Upper lobe of right lung (tissue), 1 donor: ENCODE results near the gene TMTC1. TPM values are rescaled to one million over a fixed set of nuclear protein-coding genes. Genes with fewer than 3 reads are reported as not detected.

ENCODE experiments used
- ATAC-seq: fragments of 200-7000 bp; cut with Tn5 transposase; one replicate; pipeline ENCODE4 v1.9.1; 2020; ENCODE audit warnings: mild to moderate bottlenecking, moderate library complexity
- DNase-seq: peaks from one replicate; pipeline ENCODE4 v3.0.0-alpha.2; 2020
- H3K27ac ChIP-seq: fragments of 200-600 bp; one replicate; pipeline ENCODE4 v1.8.0; 2022
- H3K27me3 ChIP-seq: fragments of 200-600 bp; one replicate; pipeline ENCODE4 v1.8.0; 2022; ENCODE audit warnings: mild to moderate bottlenecking
- H3K36me3 ChIP-seq: fragments of 200-600 bp; one replicate; pipeline ENCODE4 v1.8.0; 2022
- H3K4me1 ChIP-seq: fragments of 200-600 bp; one replicate; pipeline ENCODE4 v1.8.0; 2022
- H3K4me3 ChIP-seq: fragments of 200-600 bp; one replicate; pipeline ENCODE4 v1.8.0; 2022; ENCODE audit warnings: mild to moderate bottlenecking
- H3K9me3 ChIP-seq: fragments of 200-600 bp; one replicate; pipeline ENCODE4 v1.8.0; 2022
- CTCF ChIP-seq: fragments of 200-600 bp; IDR thresholded peaks from one replicate; pipeline ENCODE4 v1.8.0; 2022; ENCODE audit warnings: antibody characterized with exemption
- intact Hi-C: fragments of 100-400 bp; cut with DNase I; formaldehyde crosslinking; loops from one replicate; pipeline ENCODE4 v1.11.0; 2022
- total RNA-seq: library from RNA; stranded (reverse); fragmentation: NEBNext Ultra II Directional; extraction: Animal tissue kit (Norgen Biotek cat#: 25700); gene quantifications from one replicate; pipeline ENCODE4 v1.2.1, GENCODE V29; 2021
- donor health status: DM: no; HTN: yes; CAD: no; lungs with severe emphysema.

TMTC1 gene
- total RNA-seq, 1 donor from 2014 or later, result 37.4 TPM

- H3K36me3 ChIP-seq, result no peaks in the 10 kb centered on the region
- peak; percentile 39 for ATAC-seq
- H3K4me1 ChIP-seq, result no peaks in the 10 kb centered on the region
- peak; percentile 70 for TF ChIP-seq CTCF
- no peak for DNase-seq
- H3K27me3 ChIP-seq, result no peaks in the 10 kb centered on the region
- no peak overlapping the region for H3K27ac ChIP-seq
- no peak overlapping the region for H3K4me3 ChIP-seq
- intact Hi-C loops, result no loop called here
- H3K9me3 ChIP-seq, result no peaks in the 10 kb centered on the region
Observed at GRCh38 chr12:29519585-29520182, 264.1 kb downstream of the TMTC1 start.

DNA sequence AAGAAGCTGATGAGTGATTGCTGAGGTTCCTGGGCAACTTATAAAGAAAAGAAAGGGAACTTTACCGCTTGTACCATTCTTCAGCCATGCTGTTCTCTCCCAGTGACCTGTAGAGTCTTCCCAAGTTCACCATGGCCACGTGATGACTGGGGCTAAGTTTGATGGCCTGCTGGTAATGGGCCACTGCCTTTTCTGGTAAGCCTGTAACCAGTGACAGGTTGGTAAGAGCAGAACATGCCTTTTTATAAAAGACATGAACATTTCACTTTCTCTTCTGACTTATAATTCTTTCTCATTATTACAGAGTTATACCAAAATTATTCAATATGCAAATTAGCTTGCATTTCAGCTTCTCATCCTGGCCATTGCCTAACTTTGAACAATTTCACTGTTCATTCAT, 265.3 kb downstream of the TMTC1 start:
- Histone ChIP-seq H3K9me3 (no peaks in the 10 kb centered on the region), H3K27me3 (no peaks in the 10 kb centered on the region), H3K4me1 (no peaks in the 10 kb centered on the region), H3K4me3 (no peak overlapping the region), H3K36me3 (peaks cover 2% of the 10 kb centered on the region), H3K27ac (no peak overlapping the region)
- ATAC-seq, result no peak
- TF ChIP-seq CTCF, result no peak
- intact Hi-C loops, result no loop called here
- no peak for DNase-seq

GRCh38 chr12:29517264-29517663, 266.5 kb downstream of the TMTC1 start:
- Histone ChIP-seq H3K27me3 (no peaks in the 10 kb centered on the region), H3K36me3 (peaks cover 7% of the 10 kb centered on the region), H3K4me3 (no peak overlapping the region), H3K9me3 (no peaks in the 10 kb centered on the region), H3K4me1 (no peaks in the 10 kb centered on the region), H3K27ac (no peak overlapping the region)
- TF ChIP-seq CTCF, result peak; percentile 9
- DNase-seq, result no peak
- peak; percentile 89 for ATAC-seq
- intact Hi-C loops, result no loop called here

GRCh38 chr12:29516431-29516875, 267.3 kb downstream of the TMTC1 start:
- no peak for ATAC-seq
- H3K27ac ChIP-seq, result no peak overlapping the region
- intact Hi-C loops, result no loop called here
- peaks cover 9% of the 10 kb centered on the region for H3K36me3 ChIP-seq
- TF ChIP-seq CTCF, result no peak
- DNase-seq, result no peak
- no peaks in the 10 kb centered on the region for H3K4me1 ChIP-seq
- H3K27me3 ChIP-seq, result no peaks in the 10 kb centered on the region
- no peaks in the 10 kb centered on the region for H3K9me3 ChIP-seq
- H3K4me3 ChIP-seq, result no peak overlapping the region

- Histone ChIP-seq H3K36me3 (peaks cover 13% of the 10 kb centered on the region), H3K9me3 (no peaks in the 10 kb centered on the region), H3K4me3 (no peak overlapping the region), H3K4me1 (no peaks in the 10 kb centered on the region), H3K27me3 (no peaks in the 10 kb centered on the region), H3K27ac (no peak overlapping the region)
- TF ChIP-seq CTCF, result no peak
- intact Hi-C loops, result no loop called here
- DNase-seq (no peak), ATAC-seq (no peak)
Observed at GRCh38 chr12:29510591-29511185, 273.1 kb downstream of the TMTC1 start.
